Activated T-helper 17 cell treated with anti-CD3 and anti-CD28 coated beads, Interleukin-2, amount 50 U/mL, for 72 hours (primary cell): Measurements from ENCODE around the gene MYO1D. TPM values are rescaled to one million over a fixed set of nuclear protein-coding genes. Genes with fewer than 3 reads are reported as not detected.
"Not testable (repeated sequence)": the region's sequence is repeated elsewhere in the genome, so short reads cannot be mapped to it uniquely, and the experiment has no call there.

ENCODE experiments used
- ATAC-seq: fragments of 150-1000 bp; cut with Tn5 transposase; replicated peaks from 2 replicates; pipeline ENCODE4 v1.10.0; 2021; ENCODE audit warnings: mild to moderate bottlenecking, moderate library complexity
- H3K27ac Mint-ChIP-seq: one replicate; pipeline ENCODE4 v1.8.0; 2022; ENCODE audit warnings: mixed read lengths
- H3K27me3 Mint-ChIP-seq: one replicate; pipeline ENCODE4 v1.8.0; 2022; ENCODE audit warnings: mixed read lengths
- H3K36me3 Mint-ChIP-seq: one replicate; pipeline ENCODE4 v1.8.0; 2022; ENCODE audit warnings: low read depth, mild to moderate bottlenecking, mixed read lengths
- H3K4me1 Mint-ChIP-seq: one replicate; pipeline ENCODE4 v1.8.0; 2022; ENCODE audit warnings: mixed read lengths
- H3K4me3 Mint-ChIP-seq: one replicate; pipeline ENCODE4 v1.8.0; 2022; ENCODE audit warnings: mild to moderate bottlenecking, mixed read lengths
- H3K9me3 Mint-ChIP-seq: one replicate; pipeline ENCODE4 v1.8.0; 2022; ENCODE audit warnings: mixed read lengths
- total RNA-seq, 2 donors: library from RNA; stranded (reverse); gene quantifications; one replicate each; pipeline ENCODE4 v1.2.3, GENCODE V29; 2022

The MYO1D gene
- total RNA-seq, 2 donors from 2014 or later = 9.1 to 32.0 TPM

DNA sequence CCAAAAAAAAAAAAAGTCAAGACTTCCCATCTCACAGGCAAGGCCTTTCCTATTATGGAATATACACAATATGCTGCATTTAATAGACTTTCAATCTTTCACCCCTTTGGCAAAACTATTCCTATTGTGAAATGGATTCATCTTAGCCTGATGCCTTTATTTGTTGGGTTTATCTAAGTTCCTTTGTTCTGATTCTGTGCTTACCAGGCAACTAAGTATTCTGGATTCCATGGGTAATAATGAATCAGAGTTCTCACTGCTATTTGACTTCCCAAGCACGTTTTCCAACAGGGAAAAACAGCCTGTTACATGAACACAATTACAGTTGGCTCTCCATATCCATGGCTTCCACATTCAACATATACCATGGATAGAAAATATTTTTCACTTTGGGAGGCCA, 135.5 kb downstream of the MYO1D start:
- no peaks in the 10 kb centered on the region for H3K4me1 Mint-ChIP-seq
- no peak overlapping the region for H3K27ac Mint-ChIP-seq
- peaks cover 9% of the 10 kb centered on the region for H3K36me3 Mint-ChIP-seq
- no peaks in the 10 kb centered on the region for H3K27me3 Mint-ChIP-seq
- no peak for ATAC-seq
- H3K9me3 Mint-ChIP-seq = no peaks in the 10 kb centered on the region
- H3K4me3 Mint-ChIP-seq = no peak overlapping the region

DNA sequence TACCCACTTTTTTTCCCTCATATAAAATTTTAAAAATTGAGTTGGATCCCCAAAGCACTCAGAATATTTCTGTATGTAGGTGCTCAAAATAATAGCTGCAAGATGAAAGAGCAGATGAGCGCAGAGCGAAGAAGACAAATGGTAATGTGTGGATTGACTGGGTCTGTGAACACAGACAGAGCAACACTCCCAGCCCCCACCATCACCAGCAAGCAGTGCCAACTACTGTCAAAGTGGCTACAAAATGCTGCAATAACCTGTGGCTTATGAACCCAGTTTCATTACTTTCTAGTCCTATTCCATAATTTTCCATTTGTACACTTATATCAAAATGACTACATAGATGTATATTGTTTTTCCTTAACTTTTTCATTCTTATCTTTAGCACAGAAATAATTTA, 137.2 kb downstream of the MYO1D start:
- Mint-ChIP-seq H3K9me3 (no peaks in the 10 kb centered on the region), H3K27ac (no peak overlapping the region), H3K4me1 (no peaks in the 10 kb centered on the region), H3K36me3 (peaks cover 20% of the 10 kb centered on the region), H3K27me3 (no peaks in the 10 kb centered on the region), H3K4me3 (no peak overlapping the region)
- no peak for ATAC-seq

DNA sequence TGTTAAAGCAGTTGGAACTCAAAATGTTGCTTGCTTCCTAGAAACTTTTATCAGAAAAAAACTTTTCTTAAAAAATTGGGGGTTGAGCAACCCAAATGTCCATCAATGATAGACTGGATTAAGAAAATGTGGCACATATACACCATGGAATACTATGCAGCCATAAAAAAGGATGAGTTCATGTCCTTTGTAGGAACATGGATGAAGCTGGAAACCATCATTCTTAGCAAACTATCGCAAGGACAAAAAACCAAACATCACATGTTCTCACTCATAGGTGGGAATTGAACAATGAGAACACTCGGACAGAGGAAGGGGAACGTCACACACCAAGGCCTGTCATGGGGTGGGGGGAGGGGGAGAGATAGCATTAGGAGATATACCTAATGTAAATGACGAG, 137.8 kb downstream of the MYO1D start:
- not testable (repeated sequence) for H3K4me1 Mint-ChIP-seq, H3K4me3 Mint-ChIP-seq, H3K9me3 Mint-ChIP-seq, H3K27ac Mint-ChIP-seq, ATAC-seq, H3K27me3 Mint-ChIP-seq
- H3K36me3 Mint-ChIP-seq = peaks cover 24% of the 10 kb centered on the region

DNA sequence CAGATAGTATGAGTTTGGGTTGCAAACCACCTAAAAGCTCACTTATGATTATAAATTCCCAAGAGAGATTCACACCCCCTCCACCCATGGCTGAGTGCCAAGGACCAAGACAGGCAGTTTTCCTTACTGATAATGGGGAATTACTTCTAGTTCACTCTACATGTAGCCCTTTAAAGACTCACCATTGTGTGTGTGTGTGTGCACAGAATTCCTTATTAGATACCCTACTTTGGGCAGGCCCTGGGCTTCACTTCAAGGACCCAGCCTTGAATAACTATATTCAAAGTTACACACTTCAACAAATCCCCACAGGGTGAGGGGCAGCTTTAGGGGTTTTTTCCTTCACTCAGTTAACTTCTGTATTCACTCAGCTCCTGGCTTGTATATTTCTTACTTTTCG, 143.5 kb downstream of the MYO1D start:
- H3K9me3 Mint-ChIP-seq = no peaks in the 10 kb centered on the region
- ATAC-seq = no peak
- no peaks in the 10 kb centered on the region for H3K4me1 Mint-ChIP-seq
- H3K27ac Mint-ChIP-seq = no peak overlapping the region
- peaks cover 24% of the 10 kb centered on the region for H3K36me3 Mint-ChIP-seq
- H3K4me3 Mint-ChIP-seq = no peak overlapping the region
- no peaks in the 10 kb centered on the region for H3K27me3 Mint-ChIP-seq

DNA sequence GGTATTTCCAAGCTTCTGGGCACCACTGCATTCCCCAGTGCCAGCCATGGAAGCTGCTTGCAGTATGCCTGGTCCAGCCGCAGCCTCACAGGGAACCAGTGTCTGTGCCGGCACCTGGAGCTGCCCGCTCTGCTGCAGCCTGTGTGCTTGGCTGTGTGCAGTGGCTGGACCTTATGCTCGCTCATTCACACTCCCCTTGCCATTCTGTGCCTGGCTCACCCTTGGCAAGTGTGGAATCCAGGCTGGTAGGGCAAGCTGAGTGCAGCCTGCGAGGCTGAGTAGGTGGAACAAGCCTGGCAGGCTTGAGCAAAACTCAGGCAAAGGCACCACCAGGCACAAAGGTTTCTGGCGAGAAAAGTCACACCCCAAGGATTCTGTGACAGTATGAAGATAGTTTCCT, 144.0 kb downstream of the MYO1D start:
- peaks cover 24% of the 10 kb centered on the region for H3K36me3 Mint-ChIP-seq
- no peak overlapping the region for H3K27ac Mint-ChIP-seq
- no peak overlapping the region for H3K4me3 Mint-ChIP-seq
- ATAC-seq = no peak
- no peaks in the 10 kb centered on the region for H3K4me1 Mint-ChIP-seq
- no peaks in the 10 kb centered on the region for H3K9me3 Mint-ChIP-seq
- no peaks in the 10 kb centered on the region for H3K27me3 Mint-ChIP-seq

DNA sequence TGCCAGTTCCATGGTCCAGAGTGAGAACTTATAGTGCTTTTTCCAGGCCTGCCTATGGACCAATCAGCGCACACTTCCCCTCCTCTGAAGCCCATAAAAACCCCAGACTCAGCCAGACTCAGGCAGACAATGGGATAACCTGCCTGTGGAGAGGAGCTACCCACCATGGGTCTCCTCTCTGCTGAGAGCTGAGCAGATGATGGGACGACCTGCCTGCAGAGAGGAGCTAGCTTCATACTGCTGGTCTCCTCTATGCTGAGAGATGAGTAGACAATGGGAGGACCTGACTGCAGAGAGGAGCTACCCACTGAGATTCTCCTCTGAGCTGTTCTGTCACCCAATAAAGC, 144.7 kb downstream of the MYO1D start:
- H3K27ac Mint-ChIP-seq = no peak overlapping the region

DNA sequence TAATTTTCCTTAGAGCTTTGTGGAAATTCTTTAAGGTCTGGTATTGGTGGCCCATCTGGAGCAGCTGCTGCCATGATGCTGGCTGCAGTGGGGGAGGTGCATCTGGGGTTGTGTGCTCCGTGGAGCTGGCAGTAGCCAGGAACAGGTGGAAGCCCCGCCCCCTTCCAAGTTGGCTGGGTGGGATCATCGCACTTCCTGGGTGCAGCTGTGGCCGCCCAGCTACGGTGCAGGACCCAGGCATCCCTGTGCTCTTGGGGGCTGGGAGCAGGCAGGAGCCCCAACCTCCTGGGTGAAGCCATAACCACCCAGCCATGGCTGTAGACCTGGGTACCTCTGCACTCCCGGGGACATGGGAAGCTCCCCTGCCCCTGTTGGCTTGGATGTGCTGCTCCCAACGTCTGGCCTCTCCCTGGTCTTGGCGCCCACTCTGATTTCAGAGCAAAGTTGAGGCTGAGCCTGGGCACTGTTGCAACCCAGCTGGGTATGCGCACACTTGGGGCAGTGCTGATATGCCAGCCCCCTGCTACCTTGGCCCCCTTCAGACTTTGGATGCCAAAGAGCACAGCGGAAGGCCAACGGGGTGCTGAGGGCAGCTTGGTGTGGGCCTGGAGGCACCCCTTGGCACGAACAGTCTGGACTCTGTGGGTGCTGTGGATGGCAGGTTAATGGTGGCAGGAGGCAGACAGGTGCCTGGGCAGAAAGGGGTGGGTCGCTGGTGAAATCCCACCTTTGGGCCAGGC, 145.2 kb downstream of the MYO1D start:
- Mint-ChIP-seq H3K27ac (no peak overlapping the region), H3K27me3 (no peaks in the 10 kb centered on the region), H3K36me3 (peaks cover 18% of the 10 kb centered on the region), H3K9me3 (no peaks in the 10 kb centered on the region), H3K4me3 (no peak overlapping the region), H3K4me1 (no peaks in the 10 kb centered on the region)
- no peak for ATAC-seq

More for the DNA sequence above, 144.7 kb downstream of the MYO1D start:
- ATAC-seq = no peak
- peaks cover 23% of the 10 kb centered on the region for H3K36me3 Mint-ChIP-seq
- no peaks in the 10 kb centered on the region for H3K9me3 Mint-ChIP-seq
- H3K27me3 Mint-ChIP-seq = no peaks in the 10 kb centered on the region
- H3K4me3 Mint-ChIP-seq = no peak overlapping the region
- H3K4me1 Mint-ChIP-seq = no peaks in the 10 kb centered on the region

DNA sequence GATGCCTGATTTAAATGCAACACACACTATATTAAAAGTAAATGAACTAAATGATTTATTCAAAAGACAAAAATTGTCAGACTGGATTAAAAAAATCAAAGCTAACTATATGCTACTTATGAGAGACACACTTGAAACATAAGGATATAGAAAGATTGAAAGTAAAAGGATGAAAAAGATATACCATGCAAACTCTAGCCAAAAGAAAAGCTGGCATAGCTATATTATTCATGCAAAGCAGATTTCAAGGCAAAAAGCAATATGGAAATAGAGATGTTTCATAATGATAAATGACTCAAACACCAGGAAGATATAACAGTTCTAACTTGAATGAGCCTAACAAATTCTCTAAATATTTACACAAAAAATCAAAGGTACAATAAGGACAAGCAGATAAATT, 149.2 kb downstream of the MYO1D start:
- no peaks in the 10 kb centered on the region for H3K27me3 Mint-ChIP-seq
- peaks cover 14% of the 10 kb centered on the region for H3K36me3 Mint-ChIP-seq
- ATAC-seq = no peak
- no peak overlapping the region for H3K4me3 Mint-ChIP-seq
- no peaks in the 10 kb centered on the region for H3K4me1 Mint-ChIP-seq
- H3K27ac Mint-ChIP-seq = no peak overlapping the region
- peaks cover 5% of the 10 kb centered on the region for H3K9me3 Mint-ChIP-seq

DNA sequence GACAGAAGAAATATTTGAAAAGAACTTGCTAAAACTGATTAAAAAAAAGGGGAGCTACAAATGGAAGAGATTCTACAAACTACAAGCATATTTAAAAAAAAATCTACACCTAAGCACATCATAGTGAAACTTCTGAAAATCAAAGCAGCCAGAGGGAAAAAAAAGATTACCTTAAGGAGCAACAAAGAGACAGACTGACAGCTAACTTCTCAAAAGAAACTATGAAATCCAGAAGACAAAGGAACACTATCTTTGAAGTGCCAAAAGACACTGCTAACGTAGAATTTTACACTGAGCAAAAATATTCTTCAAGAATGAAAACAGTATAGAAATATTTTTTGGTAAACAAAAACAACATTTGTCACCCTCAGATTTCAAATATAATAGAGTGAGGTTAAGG, 151.2 kb downstream of the MYO1D start:
- Mint-ChIP-seq H3K4me1 (no peaks in the 10 kb centered on the region), H3K36me3 (peaks cover 23% of the 10 kb centered on the region), H3K27me3 (no peaks in the 10 kb centered on the region), H3K4me3 (no peak overlapping the region), H3K9me3 (peaks cover 5% of the 10 kb centered on the region), H3K27ac (no peak overlapping the region)
- no peak for ATAC-seq

DNA sequence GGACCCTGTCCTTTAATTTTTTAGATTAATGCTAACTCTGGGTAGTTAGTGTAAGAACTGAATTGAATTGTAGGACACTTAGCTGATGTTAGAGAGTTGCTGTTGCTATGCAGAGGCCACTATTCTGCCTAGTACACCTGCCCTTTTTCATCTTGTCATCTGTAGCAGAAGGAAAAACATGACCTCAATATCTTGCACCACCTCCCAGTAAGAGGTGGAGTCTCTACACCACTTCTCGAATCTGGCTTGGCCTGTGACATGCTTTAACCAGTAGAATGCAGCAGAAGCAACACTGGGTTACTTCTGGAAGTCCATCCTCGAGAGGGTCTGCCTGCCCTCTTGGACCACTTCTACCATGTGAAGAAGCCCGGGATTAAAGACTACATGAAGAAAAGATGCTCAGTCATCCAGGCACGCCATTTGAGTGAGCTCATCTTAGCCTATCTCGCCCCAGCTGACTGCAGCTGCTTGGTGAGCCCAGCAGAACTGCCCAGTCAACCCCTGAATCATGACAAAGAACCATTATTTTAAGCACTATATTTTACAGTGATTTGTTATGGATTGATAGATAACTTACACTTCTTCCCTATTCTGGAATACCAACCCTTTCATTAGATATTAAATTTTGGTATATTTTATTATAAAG, 153.5 kb downstream of the MYO1D start:
- no peak overlapping the region for H3K27ac Mint-ChIP-seq
- H3K36me3 Mint-ChIP-seq = peaks cover 32% of the 10 kb centered on the region
- no peaks in the 10 kb centered on the region for H3K27me3 Mint-ChIP-seq
- ATAC-seq = no peak
- H3K4me3 Mint-ChIP-seq = no peak overlapping the region
- peaks cover 5% of the 10 kb centered on the region for H3K9me3 Mint-ChIP-seq
- H3K4me1 Mint-ChIP-seq = no peaks in the 10 kb centered on the region

DNA sequence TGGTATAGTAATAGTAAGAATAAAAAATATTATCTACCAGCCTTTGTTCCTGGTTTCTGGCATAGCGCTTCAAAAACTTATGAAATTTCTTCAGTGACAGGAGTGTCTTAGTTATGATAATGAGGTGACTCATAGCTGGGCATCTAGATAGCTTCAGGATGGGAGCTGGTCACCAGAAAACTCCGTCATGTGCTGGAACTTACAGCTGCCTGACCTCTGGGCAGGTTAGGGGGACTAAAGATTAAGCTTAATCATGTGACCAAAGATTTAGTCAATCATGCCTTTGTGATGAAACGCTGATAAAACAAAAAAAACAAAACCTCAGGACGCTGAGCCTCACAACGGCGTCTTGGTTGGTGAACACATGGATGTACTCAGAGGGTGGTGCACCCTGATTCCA, 154.2 kb downstream of the MYO1D start:
- Mint-ChIP-seq H3K4me3 (no peak overlapping the region), H3K27ac (no peak overlapping the region), H3K4me1 (no peaks in the 10 kb centered on the region), H3K9me3 (peaks cover 5% of the 10 kb centered on the region), H3K36me3 (peaks cover 33% of the 10 kb centered on the region), H3K27me3 (no peaks in the 10 kb centered on the region)
- no peak for ATAC-seq

DNA sequence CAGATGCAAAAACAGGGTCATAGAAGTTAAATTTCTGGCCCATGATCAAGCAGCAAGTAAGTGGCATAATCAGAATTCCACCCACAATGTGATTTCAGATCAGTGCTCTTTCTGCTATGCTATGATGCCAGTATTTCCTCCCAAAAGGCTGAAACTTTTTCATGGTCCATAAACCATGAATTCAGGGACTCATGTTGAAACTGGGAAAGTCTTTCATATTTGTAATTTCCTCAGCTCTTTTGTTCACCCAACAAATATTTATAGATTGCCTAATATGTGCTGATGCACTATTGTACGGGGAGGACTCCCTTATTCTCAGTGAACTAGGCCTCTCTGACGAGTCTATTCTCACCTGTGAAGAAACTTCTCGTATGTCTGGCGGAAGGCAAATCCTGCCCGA, 156.3 kb downstream of the MYO1D start:
- Mint-ChIP-seq H3K27ac (no peak overlapping the region), H3K27me3 (no peaks in the 10 kb centered on the region), H3K4me3 (no peak overlapping the region), H3K4me1 (no peaks in the 10 kb centered on the region), H3K9me3 (peaks cover 4% of the 10 kb centered on the region), H3K36me3 (peaks cover 29% of the 10 kb centered on the region)
- no peak for ATAC-seq

DNA sequence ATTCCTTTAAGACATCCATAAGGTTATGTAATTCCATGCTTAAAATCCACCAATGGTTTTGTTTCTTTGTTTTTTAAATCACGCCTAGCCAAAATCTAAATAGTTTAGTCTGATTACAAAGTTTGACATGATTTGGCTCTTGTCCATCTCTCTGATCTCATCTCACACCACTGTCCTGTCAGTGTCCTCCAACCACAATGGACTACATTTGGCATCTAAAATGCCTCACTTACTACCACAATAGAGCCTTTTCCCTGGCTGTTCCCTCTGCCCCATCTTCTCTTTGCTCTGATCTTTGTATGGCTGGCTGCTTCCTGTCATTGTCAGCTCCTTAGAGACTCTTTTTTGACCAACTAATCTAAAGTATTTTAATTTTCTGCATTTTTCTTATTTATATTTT, 157.2 kb downstream of the MYO1D start:
- Mint-ChIP-seq H3K4me1 (no peaks in the 10 kb centered on the region), H3K27me3 (no peaks in the 10 kb centered on the region), H3K9me3 (no peaks in the 10 kb centered on the region), H3K27ac (no peak overlapping the region), H3K4me3 (no peak overlapping the region), H3K36me3 (peaks cover 19% of the 10 kb centered on the region)
- no peak for ATAC-seq

DNA sequence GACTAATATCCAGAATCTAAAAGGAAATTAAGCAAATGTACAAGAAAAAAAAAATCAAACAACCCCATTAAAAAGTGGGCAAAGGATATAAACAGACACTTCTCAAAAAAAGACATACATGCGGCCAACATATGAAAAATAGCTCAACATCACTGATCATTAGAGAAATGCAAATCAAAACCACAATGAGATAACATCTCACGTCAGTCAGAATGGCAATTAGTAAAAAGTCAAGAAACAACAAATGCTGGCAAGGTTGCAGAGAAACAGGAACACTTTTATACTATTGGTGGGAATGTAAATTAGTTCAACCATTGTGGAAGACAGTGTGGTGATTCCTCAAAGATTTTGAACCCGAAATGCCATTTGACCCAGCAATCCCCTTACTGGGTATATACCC, 162.0 kb downstream of the MYO1D start:
- H3K9me3 Mint-ChIP-seq = not testable (repeated sequence)

DNA sequence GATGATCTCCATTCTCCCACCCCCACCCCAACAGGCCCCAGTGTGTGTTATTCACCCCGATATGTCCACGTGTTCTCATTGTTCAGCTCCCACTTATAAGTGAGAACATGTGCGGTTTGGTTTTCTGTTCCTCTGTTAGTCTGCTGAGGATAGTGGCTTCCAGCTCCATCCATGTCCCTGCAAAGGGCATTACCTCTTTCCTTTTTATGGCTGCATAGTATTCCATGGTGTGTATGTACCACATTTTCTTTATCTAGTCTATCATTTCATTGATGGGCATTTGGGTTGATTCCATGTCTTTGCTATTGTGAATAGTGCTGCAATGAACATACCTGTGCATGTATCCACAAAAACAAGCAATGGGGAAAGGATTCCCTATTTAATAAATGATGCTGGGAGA, 162.7 kb downstream of the MYO1D start:
- H3K9me3 Mint-ChIP-seq, H3K27me3 Mint-ChIP-seq, ATAC-seq, H3K4me3 Mint-ChIP-seq, H3K27ac Mint-ChIP-seq, H3K4me1 Mint-ChIP-seq: not testable (repeated sequence)
- peaks cover 30% of the 10 kb centered on the region for H3K36me3 Mint-ChIP-seq

More for the DNA sequence above, 162.0 kb downstream of the MYO1D start:
- peaks cover 30% of the 10 kb centered on the region for H3K36me3 Mint-ChIP-seq
- H3K27ac Mint-ChIP-seq, H3K27me3 Mint-ChIP-seq, H3K4me3 Mint-ChIP-seq, ATAC-seq, H3K4me1 Mint-ChIP-seq: not testable (repeated sequence)
